GM15510 (cell line): ENCODE results near the gene COL5A1.

Experiments
- POLR2A ChIP-seq: IDR thresholded peaks from 3 replicates; pipeline ENCODE4 v1.6.1; 2011; ENCODE audit warnings: borderline replicate concordance; ENCODE audit not compliant: insufficient read length; ENCODE audit errors: extremely low read depth

Gene COL5A1

DNA sequence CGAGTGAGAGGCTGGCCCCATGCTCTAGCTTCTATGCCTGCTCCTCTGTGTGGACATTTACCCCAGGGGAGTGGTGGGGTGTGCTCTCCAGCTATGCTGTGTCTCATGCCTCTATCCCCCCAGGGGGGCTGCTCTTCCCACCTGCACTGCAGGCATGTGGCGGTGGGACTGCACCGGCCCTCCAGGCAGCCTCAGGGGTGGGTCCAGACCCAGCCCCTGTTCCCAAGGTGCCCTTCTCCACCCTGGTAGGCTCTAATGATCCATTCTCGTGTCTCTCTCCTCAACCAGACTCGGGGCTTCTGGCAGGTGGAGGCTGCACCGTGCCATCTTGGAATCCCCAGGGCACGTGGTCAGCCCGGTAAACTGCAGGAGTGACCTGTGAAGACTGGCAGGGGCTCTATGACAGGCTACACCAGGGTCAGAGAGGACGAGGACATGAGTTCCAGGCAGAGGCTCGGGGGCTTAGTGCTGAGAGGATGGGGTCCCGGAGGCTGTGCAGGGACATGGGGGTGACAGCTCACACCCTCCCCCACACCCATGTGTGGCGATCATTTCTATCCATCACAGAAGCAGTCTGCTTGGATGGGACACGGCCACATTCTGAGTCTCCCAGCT lies 22.7 kb upstream of the COL5A1 start:
- TF ChIP-seq POLR2A = no peak

DNA sequence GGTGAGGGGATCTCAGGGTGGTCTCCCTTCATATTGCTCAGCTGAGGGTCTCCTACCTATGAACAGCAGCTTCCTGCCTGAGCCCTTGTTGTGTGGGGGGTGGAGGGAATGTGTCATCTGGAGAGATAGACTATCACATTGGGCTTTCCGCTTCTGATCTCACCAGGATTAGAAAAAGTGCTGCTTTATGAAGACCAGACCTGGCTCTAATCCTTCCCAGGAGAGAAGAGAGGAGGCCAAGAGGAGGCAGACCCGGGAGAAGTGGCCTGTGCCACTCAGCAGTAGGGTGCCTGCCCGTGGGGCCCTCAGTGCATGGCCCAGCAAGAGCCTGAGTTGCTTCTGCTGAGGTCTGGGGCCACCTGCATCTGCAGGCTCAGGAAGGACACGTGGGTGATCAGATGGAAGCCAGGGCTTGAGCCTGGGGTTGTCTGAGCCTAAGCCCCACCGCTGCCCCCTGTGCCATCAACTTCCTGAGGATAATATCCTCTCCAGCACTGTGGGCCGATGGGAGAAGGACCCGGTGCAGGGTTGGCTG lies 22.1 kb upstream of the COL5A1 start:
- TF ChIP-seq POLR2A = no peak

DNA sequence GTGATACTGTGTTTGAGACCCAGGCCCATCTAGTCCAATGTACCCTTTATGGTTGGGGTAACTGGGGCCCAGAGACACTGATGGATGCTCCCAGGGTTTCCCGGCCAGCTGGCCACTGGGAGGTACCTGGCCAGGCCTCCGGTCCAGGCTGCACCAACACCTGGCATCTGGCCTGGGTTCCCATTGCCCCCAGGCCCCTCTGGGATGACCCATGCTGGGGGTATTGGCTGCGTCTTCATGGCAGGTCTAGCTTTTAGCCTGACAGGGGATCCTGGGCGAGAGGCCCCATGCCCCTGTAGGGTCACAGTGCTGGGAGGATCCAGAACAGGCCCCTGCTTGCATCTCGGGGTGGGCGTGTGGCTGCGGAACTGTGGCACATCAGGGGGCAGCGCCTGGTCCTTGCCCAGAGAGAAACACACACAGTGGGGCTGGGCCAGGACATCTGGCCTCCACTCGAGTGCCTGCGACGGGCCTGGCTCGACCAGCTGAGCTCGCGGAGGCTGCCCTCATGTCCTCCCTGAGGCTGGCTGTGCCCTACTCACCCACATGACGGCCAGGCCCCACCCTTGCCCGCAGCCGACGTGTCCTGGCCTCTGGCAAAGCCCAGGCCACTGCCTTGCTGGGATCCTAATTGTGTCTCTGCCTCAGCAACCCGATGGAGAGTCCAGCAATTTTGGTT lies 21.5 kb upstream of the COL5A1 start:
- TF ChIP-seq POLR2A = no peak

DNA sequence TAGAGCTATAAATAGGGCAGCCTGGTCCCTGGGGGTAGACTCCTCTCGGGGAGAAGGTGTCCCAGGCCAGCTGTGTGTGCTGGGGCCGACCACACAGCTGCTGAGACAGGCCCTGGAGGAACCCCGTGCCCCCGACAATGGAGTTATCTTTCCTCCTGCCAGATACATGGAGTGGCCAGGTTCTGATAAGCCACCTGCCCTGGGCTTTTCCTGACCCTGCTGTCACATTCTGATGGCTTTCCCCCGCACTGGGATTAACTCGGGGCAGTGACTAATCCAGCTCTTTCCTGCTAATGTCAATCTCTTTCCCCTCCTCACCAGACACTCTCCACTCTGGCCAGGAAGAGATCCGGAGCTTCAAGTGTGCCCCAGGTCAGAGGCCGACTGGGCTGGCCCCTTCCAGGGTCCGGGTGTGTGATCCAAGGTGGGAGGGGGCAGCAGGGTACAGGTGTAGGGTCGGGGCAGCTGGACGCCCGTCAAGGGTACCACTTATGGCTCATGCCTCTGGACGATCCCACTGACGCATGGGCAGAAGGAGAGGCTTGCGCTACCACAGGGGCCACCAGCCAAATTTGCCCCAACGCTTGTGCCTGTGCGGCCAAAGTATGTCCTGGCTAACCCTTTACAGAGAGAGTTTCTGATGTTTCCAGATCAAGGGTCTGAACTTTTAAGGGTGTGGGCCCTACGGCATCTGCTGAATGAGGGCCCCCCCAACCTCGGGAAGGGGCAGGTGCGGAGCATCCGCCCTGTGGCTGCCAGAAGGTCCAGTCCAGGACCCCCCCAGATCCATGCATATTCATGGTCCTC lies 20.6 kb upstream of the COL5A1 start:
- no peak for TF ChIP-seq POLR2A

DNA sequence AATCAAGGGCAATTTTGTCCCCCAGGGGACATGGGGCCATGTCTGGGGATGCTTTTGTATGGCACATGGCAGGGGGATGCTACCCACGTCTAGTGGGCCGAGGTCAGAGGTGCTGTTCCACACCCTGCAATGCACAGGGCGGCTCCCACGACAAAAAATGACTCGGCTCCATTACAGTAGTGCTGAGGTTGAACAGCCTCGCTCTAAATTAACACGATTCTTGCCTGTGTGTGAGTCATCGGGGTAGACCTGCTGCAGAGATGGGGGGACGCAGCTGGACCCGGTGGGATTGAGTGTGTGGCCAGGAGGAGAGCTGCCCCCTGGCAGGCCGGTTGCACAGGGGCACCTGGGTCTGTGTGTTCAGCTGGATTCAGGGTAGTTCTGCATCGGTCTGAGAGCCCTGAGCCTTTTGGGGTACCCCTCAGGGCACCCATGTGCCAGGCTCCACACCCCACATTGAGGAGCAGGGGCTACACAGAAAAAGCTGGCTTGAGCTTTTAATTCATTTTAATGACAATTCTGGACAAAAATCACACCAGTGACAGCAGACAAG lies 20.0 kb upstream of the COL5A1 start:
- TF ChIP-seq POLR2A = no peak

DNA sequence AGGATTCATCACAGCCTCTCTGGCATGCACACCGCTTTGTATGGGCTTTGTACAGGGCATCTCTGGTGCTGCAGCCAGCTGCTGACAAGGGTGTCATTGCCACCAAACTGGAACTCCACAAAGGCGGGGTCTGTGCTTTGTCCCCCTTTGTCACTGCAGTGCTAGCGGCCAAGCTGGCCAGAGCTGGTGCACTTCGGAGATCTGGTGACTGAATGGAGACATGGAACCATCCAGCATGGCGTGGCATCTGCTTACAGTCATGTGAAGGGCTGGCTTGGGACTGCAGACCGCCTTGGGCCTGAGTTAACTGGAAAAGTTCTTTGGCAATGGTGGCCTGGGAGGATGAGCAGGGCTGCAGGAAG lies 18.7 kb upstream of the COL5A1 start:
- no peak for TF ChIP-seq POLR2A

DNA sequence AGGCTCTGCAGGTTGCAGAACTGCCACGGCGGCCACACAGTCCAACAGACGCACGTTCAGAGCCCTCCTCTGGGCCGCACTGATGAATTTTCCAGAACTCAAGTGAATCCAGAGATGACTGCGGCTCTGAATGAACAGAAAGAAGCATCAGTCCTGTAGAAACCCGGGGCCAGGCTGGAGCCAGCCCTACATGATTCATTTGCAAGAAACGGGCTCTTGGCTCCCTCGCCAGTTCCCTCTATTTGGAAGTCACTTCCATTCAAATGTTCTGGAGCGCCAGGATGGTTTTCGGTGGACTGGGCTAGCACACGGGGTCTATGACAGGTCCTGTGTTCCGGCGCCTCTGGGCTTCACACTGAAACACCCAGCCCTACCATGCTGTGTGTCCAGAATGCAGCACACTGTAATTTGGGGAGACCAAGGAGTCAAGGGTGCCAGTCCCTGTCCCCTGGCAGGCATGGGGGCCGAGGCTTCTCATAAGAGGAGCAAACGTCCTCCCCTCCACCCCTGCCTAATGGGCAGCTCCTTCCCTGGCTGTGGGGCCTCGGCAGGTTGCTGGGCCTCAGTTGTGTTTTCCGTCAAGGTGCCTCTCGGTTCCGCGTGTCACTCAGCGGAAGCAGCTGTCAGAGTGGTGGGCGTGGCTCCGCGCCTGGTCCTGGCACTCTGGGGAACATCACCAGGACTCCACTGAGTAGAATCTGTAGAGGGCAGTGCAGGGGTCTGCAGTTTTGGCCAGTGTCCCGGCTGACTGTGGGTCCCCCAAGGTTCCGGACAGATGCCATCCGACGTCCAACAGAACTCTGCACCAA lies 18.1 kb upstream of the COL5A1 start:
- TF ChIP-seq POLR2A = no peak

DNA sequence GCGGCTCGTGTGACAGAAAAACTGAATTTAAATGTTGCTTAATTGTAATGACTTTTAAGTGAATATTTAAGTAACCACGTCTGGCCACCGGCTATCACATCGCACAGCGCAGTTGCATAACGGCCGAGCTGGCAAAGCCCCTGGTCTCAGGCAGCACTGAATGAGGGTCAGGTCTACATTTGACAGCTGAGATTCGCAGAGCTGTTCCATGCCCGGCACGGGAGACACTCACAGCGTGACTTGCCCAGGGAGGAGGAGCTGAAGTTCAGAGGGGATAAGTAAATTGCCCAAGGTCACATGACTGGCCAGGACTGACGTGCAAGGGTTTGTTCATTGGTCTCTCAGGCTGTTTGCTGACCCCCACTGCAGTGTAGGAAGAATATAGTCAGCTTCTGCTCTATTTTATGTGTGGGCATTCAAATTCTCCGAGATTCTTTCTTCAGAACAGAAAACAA lies 17.4 kb upstream of the COL5A1 start:
- TF ChIP-seq POLR2A = no peak

DNA sequence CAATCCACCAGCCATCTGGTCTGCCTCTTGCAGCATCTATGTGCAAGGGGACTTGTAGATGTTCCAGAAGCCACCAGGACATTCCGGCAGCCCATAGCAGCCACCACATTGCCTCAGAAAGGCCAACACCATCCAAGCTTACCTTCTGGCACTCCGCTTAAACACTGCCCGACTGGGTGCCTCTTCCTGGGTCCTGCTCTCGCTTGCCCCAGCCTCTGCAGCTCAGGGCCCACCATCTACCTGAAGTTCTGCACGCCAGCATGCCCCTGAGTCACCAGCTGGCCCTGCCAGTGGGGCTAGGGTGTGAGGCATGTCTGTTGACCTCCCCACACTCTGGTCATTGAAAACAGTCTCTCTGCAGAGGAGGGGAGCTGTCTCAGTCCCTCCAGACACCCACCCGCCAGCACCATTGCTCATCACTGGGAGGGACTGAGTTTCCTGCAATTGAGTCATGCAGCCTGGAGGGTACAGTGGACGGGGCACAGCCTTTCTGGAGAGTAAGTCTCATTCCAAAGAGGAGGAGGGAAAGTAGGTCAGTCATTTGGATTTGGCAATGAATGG lies 16.9 kb upstream of the COL5A1 start:
- TF ChIP-seq POLR2A = no peak

DNA sequence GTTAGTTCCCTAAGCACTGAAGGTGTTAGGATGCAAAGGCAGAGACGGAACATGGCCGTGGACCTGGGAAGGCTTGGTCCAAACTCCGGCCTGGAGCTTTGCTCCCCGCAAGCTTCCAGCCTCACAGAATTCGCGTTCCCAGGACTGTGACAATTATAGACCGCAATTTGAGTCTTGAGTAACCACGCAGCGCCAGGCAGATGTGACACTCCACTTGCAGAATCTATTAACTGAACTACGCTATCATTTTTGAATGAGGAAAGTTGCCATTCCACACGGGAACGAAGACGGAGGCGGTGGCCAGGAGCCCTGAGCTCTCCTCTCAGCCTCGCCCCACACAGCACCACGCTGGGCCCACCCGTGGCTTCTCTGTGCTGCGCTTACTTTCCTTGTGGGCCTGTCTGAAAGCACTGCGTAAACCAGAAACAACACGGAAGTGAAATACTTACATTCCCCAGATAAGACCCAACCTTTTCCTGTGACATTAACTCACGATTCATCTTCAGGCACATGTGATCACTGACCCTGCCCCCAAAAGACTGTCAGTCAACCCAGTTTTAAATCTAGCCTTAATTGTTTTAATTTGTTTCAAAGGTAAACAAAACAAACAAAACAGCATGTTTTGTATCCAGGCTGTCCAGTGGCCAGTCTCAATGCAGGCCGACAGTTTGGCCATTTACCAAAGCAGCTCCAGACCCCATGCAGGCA lies 16.1 kb upstream of the COL5A1 start:
- TF ChIP-seq POLR2A = no peak

DNA sequence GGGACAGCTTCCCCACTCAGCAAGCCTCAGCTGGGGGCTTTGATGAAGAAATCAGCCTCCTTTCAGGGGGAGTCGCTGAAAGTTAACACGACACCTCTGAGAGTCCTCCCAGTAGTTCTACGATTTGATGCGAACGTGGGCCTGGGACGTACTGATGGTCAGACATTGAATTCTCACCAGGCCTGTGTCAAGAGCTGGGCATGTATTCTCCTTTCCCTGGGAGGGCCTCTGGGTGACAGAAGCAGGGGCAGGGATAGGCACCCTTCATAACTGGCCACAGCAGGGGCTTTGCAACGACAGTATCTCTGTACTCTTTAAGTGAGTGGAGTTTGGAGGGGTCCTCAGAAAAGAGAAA lies 15.6 kb upstream of the COL5A1 start:
- no peak for TF ChIP-seq POLR2A

DNA sequence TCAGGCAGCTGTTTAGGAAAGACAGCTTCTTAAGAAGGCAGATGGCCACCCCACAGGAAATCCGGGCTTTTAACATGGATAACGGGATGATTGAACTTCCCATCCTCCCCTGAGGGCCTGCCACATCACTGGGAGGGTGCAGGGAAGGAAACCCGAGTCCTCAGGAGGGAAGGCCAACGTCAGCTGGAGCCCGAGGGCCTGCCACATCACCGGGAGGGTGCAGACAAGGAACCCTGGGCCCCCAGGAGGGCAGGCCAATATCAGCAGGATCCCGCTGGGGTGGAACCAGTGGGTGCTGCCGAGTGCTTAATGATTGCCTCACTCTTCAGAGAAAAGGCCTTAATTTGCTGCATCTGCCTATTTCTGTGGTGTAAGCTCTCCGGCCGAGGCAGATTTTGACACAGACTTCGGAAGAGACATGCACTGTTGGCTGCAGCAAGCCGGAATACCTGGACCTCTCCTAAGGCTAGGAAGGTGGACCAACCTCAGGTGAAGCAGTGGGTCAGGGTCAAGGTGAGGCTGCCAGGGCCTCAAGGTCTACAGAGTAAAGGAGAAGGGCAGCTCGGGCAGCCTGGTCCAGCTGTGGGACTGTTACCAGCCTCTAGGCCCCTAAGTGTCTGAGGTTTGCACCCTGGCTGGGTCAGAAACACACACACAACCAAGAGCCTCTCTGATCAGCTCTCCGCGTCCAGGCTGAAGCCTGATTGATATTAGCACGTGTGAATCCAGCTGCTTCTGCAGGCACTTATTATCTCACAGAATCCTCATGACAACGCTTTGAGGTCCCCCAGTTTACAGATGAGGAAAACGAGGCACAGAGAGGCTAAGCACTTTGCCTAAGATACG lies 14.8 kb upstream of the COL5A1 start:
- TF ChIP-seq POLR2A = no peak

DNA sequence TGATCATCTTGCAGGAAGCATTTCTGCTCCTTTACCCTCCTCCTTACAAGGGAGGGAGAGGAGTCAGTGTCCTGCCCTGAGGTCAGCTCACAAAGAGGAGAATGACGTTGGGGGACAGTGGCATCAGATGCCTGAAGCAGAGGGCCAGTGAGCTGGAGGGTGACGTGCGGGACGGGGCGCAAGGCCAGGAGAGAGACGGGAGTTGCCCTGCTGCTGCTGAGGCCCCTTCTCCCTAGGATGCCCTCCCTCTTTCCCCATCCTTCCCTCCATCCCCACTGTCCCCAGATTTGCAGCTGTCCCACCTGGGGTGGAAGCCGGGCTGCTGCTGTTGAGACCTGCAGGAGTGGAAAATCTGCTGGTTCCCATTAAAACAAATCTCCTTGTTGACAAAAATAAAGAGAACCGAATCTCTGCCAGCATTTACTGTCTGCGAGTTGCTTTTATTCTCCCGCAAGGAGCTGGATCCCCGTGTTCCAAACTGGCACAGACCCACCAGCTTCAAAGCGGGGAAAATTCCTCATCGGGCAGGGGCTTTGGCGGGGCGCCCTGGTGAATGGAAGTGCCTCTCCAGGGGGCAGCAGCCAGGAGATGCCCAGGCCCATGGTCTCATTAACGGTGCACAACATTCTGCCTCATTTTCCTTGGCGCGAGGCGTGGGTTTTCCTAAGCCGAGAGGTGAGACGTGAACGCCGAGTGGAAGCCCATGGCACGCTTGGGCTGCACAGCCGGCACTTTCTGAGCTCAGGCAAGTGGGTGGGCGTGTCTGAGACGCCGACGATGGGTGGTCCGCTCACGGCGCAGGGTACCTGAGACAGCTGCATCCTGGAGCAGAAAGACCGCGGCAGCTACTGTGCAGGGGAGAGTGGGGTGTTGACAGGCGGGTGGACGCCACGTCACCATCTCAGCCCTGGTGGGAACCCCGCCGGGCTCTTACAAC lies 13.9 kb upstream of the COL5A1 start:
- no peak for TF ChIP-seq POLR2A
